Fibroblast of skin of back (primary cell): ENCODE measurements around the gene TMEM63B.
"Not testable (repeated sequence)": the region's sequence is repeated elsewhere in the genome, so short reads cannot be mapped to it uniquely, and the experiment has no call there.

Experiments used
- DNase-seq: peaks from one replicate; pipeline ENCODE4 v3.0.0-alpha.2; 2013

TMEM63B gene

GRCh38 chr6:44172731-44173500 is 45.6 kb downstream of the TMEM63B start:
- DNase-seq: peak; percentile 69

GRCh38 chr6:44176130-44176761 is 48.9 kb downstream of the TMEM63B start:
- no peak for DNase-seq

- no peak for DNase-seq
Observed at GRCh38 chr6:44176762-44177509, 49.6 kb downstream of the TMEM63B start.

- DNase-seq: peak; percentile 59
Observed at GRCh38 chr6:44177691-44178423, 50.5 kb downstream of the TMEM63B start.

- no peak for DNase-seq
Observed at GRCh38 chr6:44178424-44179071, 51.2 kb downstream of the TMEM63B start.

GRCh38 chr6:44179072-44179536 is 51.8 kb downstream of the TMEM63B start:
- DNase-seq: no peak

GRCh38 chr6:44179648-44180047 is 52.3 kb downstream of the TMEM63B start:
- no peak for DNase-seq

GRCh38 chr6:44180406-44180805 is 53.1 kb downstream of the TMEM63B start:
- no peak for DNase-seq

- DNase-seq: no peak
Observed at GRCh38 chr6:44180886-44181285, 53.5 kb downstream of the TMEM63B start.

GRCh38 chr6:44181784-44182183 is 54.4 kb downstream of the TMEM63B start:
- DNase-seq: not testable (repeated sequence)

GRCh38 chr6:44182911-44183390 is 55.6 kb downstream of the TMEM63B start:
- no peak for DNase-seq

GRCh38 chr6:44183783-44184182 is 56.4 kb downstream of the TMEM63B start:
- DNase-seq: no peak

- DNase-seq: not testable (repeated sequence)
Observed at GRCh38 chr6:44185356-44185755, 58.0 kb downstream of the TMEM63B start.

- DNase-seq: no peak
Observed at GRCh38 chr6:44185953-44186634, 58.7 kb downstream of the TMEM63B start.

- DNase-seq: no peak
Observed at GRCh38 chr6:44186635-44187025, 59.3 kb downstream of the TMEM63B start.

- DNase-seq: no peak
Observed at GRCh38 chr6:44188819-44189218, 61.5 kb downstream of the TMEM63B start.

- no peak for DNase-seq
Observed at GRCh38 chr6:44189257-44189656, 61.9 kb downstream of the TMEM63B start.

GRCh38 chr6:44190715-44191114 is 63.4 kb downstream of the TMEM63B start:
- no peak for DNase-seq

- DNase-seq: no peak
Observed at GRCh38 chr6:44192428-44193041, 65.2 kb downstream of the TMEM63B start.

- DNase-seq: no peak
Observed at GRCh38 chr6:44193307-44193910, 66.1 kb downstream of the TMEM63B start.
